Measurements from ENCODE around the gene RGS14.

DNA sequence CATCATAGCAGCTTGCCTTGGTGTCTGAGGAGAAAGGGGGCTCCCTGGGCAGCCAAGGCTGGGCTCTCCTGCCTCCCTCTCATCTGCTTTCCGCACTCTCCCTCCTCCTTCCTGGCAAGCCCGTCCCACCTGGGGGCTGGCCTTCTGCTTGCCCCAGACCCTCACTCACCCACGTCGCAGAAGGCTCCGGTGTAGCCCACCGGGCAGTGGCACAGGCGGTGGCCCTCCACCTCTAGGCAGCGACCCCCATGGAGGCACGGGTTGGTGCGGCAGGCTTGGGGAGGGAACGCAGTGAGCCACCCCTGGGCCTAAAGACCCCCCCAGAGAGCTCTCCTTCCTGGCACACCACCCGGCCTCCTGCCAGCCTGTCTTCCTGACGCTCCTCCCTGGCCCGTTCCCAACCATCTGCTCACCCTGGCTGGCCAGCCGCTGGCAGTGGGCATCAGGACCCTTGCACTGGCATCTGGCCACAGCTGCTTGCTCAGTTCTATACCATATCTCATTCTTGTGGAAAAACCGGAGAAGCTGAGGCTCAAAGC, 47.0 kb downstream of the RGS14 start:
- TF ChIP-seq, protein P1, sequence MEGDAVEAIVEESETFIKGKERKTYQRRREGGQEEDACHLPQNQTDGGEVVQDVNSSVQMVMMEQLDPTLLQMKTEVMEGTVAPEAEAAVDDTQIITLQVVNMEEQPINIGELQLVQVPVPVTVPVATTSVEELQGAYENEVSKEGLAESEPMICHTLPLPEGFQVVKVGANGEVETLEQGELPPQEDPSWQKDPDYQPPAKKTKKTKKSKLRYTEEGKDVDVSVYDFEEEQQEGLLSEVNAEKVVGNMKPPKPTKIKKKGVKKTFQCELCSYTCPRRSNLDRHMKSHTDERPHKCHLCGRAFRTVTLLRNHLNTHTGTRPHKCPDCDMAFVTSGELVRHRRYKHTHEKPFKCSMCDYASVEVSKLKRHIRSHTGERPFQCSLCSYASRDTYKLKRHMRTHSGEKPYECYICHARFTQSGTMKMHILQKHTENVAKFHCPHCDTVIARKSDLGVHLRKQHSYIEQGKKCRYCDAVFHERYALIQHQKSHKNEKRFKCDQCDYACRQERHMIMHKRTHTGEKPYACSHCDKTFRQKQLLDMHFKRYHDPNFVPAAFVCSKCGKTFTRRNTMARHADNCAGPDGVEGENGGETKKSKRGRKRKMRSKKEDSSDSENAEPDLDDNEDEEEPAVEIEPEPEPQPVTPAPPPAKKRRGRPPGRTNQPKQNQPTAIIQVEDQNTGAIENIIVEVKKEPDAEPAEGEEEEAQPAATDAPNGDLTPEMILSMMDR (conservative IDR thresholded peaks at IDR 0.05; ENCODE audit: low read length): no peak
- TF ChIP-seq EZH2phosphoT487 (IDR thresholded peaks at IDR 0.05; ENCODE audit: borderline replicate concordance): no peak
